ENCODE measurements around the gene MAB21L4.

MAB21L4 gene

DNA sequence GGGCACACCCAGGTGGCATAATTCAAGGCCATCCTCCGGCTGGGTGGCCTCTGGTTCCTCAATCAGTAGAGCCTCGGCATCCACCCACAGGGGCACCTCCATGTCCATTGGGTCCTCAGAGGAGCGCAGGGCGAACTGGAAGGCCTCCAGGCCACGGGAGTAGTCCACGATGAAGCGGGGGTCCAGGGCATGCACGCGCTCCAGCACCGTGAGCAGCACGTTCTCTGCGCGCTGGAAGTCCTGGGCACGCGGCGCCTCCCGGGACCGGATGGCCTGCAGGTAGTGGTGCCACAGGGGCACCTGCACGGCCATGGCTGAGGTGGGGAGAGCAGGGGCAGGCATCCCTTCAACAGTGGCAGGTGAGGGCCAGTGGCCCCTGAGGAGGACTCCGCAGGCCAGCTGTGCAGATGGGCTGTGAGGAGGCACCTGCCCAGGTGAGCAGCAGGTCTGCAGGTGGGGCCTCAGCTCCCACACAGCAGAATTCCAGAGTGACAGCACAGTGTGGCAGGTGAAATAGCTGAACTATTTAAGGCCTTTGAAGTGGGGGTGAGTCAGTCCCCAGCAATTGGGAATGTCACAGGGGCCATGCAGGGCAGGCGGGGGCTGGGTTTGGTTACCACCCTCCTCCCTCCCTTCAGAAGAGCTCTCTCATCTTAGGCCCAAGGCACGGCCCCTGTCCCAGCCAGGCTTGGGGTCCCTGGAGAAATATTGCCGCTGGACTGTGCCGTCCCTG, at the start of gene MAB21L4:
Gene MAB21L4, minus strand, starts transcription at position 501 of the 733 bp plus-strand sequence. Its CDS starts 159 bp downstream, at position 342.
- DNase-seq (ENCODE audit: low spot score) = no peak

DNA sequence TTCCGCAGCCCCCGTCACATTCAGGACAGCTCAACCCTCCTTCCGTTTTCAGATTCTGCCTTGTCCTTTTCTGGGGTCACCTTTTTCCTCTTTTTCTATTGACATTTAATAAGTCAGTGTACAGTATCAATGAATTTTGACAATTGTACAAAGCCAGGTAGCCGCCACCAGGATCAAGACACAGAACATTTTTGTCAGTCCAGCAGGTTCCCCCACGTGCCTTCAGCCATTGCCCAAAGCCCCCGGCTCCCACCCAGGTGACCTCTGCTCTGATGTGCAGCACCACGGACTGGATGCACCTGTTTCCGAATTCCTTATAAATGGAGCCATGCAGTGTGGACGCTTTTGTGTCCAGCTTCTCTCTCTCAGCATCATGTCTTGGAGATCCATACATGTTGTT, 40.1 kb upstream of the MAB21L4 start:
- no peak for DNase-seq (ENCODE audit: low spot score)

DNA sequence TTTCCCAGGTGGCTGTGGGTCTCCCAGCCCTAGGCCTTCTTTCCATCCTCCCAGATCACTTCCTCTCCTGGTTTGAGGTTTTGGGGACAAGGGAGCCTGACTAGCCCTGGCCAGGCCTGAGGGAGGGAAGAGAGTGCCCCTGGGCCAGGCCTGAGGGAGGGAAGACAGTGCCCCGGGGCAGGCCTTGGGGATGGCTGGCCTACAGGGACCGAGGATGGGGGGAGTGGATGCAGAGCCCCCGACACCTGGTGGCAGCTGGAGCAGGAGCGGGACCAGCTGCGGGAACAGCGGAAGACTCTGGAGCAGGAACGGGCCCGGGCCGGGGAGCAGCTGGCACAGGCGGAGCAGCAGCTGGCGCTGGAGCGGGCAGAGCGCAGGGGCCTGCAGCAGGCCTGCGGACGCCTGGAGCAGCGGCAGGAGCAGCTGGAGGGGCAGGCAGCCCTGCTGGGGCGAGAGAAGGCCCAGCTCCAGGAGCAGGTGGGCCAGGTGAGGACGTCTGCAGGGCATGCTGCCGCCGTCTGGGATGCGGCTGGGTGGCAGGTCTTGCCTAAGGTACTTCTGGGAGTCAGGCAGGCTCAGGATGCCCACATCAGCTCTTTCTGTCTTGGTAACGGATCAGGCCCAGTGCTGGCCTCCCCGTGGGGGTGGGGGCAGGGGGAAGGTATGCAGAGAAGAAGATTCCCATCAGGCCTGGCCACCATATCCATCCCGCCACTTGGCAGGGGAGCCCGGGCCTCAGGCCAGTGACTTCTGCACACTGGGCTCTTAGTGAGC, 39.3 kb upstream of the MAB21L4 start:
- peak; percentile 70 for DNase-seq (ENCODE audit: low spot score)

DNA sequence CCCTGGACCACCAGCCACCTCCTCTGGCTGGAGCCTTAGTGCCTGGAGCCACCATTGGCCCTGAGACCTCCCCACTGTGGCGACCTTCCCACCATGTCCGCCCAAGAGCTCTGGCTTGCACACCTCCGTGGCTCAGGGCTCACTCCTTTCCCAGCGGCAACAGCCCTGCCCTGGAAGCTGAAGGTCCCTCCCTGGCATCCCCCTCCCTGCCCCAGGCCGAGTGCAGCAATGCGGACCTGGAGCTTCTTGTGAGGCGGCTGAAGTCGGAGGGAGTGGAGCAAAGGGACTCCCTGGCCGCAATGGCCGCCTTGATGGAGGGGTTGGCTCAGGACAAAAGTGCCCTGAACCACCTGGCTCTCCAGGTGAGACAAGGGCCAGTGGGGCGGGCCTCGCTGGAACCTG, 38.7 kb upstream of the MAB21L4 start:
- peak; percentile 60 for DNase-seq (ENCODE audit: low spot score)

DNA sequence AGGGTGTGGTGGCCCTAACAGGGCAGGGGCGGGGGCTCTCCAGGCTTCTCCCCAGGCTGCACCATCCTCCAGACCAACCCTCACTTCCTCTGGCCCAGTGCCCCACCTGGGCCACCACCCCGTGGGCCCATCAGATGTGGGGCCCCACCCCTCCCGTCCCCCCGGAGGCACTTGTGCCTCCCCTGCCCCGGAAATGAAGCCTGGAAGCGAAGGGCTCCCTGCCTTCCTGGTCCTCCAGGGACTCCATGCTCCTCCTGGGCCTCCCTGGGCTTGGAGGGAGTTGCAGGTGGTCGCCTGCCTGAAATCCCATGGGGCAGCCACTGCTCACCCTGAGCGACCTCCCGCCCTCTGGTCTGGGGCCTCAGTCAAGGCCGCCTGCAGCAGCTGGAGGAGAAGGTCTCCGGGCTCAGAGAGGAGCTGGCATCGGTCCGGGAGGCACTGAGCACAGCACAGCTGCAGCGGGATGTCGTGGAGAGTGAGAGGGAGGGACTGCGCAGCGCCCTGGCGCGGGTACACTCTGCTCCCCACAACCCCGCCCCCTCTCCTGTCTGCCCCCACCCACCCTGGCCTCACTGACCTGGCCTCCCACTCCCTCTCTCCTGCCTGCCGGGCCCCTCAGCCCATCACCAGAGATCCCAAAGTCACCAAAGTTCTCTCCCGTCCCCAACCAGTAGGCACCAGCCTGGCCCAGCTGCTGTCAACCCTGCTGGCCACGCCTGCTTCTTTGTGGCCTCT, 38.2 kb upstream of the MAB21L4 start:
- DNase-seq (ENCODE audit: low spot score) = peak; percentile 74

DNA sequence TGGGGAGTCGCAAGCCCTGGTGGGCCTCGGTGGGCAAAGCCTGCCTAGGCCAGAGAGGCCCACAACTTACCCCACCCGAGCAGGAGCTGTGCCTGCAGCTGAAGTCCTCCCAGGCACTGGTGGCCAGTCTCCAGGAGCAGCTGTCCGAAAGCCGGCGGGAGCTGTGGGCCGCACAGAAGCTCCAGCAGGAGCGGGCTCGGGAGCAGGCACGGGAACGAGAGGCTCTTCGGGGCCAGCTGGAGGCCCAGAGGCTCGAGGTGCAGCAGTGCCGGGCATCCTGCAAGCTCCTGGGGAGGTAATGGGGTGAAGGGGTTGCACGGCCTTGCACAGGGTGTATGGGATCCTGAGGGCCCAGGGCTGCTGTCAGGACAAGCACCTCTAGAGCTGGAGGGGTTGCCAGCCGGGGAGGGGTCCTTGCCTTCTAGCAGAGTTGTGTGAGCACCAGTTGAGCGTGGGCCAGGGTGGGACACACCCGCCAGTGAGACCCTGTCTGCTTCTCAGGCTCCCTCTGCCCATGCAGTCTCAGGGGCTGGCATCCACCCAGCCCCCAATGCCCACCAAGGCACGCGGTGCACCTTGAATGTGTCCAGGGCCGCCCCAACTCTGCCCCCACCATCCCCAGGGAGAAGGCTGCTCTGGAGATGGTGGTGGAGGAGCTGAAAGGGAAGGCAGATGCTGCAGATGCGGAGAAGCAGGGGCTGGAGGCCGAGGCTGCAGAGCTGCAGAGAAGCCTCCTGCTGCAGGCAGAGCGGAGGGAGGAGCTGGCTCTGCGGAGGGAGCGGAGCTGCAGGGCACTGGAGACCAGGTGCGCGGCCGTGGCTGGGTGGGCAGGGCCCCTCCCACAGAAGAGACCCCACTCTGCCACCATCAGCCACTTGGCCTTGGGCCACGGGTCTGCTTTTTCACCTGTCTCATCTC, 37.4 kb upstream of the MAB21L4 start:
- peak; percentile 62 for DNase-seq (ENCODE audit: low spot score)

DNA sequence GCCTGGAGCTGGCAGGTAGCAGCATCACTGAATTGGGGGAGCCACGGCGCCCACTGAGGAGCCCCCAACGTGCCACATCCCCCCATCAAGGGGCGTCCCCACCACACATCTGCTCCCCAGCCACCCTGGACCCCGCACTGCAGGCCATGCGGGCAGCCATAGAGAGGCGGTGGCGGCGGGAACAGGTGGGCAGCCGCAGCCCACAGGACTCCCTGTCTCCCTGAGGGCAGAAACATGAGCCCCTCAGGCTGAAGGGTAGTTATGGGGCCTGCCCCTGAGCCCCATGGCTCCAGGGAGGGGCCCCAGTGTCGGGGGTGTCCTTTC, 36.7 kb upstream of the MAB21L4 start:
- DNase-seq (ENCODE audit: low spot score) = no peak

DNA sequence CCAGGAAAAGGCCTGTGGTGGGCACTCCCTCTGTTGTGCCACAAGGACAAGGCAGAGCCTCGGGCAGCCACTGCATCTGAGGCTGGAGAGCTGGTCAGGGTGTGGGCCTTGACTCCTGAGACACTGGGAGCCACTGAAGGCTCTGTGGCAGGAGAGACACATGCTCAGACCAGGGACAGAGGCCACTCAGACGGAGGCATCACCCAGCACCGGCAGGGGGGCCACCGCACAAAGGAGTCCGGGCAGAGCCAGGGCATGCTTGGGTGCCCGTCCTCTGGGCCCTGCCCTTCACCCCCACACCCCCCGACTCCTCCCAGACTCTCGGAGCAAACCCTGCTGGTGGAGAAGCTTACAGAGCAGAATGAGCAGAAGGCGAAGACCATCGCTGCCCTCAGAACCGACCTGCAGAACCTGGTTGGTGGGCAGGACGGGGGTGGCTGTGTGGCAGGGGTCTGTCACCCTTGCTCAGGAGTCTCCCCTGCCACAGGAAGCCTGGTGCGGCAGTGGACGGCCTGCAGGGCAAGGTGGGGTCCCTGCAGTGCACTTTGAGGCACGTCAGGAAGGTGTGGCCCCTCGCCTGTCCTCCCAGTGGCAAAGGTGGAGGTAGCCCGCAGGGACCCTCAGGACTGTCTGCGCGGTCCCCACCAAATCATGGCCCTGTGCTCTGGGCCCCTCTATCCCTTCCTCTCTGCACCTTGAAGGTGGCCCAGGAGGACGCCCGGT, 36.2 kb upstream of the MAB21L4 start:
- DNase-seq (ENCODE audit: low spot score) = peak; percentile 56

DNA sequence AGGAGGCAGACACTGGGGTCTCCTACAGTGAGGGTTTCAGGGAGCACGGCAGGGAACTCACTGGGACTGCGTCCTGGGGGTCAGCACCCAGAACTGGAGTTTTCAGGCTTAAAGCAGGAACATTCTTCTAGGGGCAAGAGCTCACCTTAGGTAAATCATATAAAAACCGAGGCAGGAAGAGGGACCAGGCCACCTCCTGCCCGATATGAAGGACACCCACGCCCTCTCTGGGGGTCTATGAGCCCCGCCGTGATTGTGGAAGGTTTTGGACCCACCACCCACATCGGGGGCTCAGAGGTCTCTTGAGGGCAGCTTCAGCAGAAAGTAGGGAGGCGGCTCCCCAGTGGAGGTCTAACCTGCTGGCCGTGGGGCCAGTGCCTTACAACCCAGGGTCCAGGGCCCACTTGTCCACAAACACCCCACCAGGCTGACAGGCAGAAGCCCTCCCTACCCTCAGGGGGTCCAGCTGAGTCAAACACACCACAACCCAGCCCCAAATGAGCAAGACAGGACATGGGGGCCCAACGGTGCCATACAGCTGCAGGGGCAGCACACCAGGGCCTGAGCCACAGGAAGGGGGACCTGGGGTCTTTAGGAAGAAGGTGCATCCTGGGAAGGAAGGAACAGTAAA, 35.5 kb upstream of the MAB21L4 start:
- peak; percentile 53 for DNase-seq (ENCODE audit: low spot score)

DNA sequence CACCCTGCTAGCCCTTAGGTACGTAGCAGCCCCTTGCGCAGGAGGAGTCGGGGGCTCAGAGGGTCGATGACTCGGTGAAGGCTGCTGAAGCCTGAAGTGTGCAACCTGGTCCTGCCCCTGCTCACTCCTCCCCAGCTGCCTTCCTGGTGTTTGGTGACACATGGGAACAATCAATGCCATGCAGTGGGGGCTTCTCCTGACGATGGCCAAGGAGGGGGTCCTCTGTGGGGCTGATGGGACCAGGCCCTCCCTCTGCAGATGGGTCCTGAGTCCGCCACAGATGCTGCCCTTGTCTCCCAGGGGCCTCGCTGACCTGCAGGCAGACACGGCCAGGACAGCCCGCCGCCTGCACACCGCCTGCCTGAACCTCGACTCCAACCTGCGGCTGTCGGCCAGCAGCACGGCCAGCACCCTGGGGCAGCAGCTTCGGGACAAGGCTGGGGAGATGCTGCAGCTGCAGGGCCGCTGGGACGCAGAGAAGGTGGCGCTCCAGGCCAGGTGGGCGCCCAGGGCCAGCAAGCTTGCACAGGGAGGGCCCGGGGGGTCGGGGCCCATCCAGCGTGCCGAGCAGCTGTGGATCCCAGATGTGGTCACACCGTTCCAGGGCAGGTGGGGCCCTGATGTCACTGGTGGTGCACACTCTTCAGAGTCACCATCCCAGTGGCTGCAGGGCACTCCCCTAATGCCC, 34.8 kb upstream of the MAB21L4 start:
- peak; percentile 58 for DNase-seq (ENCODE audit: low spot score)

DNA sequence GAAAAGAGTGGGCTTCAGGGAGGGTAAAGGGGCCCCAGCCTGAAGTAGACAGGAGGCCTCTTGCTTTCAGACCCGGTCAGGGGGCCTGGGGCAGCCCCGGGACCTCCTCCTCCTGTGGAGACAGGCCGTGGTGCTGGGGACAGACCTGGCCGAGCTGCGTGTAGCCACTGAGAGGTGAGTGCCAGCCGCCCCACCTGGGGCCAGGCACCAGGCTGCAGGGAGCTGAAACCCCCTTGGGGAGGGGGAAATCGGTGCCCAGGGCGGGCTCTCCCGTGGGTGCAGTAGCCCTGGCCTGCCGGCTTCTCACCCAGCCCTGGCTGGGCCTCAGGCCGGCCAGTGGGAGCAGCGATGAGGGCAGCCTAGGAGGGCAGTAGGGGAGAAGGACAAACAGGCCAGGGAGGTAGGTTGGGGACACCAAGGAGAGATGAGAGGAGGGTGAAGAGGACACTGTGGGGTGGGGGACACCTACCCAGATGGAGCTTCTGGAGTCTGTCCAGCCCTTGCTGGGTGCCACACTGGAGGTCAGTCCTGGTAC, 34.2 kb upstream of the MAB21L4 start:
- DNase-seq (ENCODE audit: low spot score) = peak; percentile 62

DNA sequence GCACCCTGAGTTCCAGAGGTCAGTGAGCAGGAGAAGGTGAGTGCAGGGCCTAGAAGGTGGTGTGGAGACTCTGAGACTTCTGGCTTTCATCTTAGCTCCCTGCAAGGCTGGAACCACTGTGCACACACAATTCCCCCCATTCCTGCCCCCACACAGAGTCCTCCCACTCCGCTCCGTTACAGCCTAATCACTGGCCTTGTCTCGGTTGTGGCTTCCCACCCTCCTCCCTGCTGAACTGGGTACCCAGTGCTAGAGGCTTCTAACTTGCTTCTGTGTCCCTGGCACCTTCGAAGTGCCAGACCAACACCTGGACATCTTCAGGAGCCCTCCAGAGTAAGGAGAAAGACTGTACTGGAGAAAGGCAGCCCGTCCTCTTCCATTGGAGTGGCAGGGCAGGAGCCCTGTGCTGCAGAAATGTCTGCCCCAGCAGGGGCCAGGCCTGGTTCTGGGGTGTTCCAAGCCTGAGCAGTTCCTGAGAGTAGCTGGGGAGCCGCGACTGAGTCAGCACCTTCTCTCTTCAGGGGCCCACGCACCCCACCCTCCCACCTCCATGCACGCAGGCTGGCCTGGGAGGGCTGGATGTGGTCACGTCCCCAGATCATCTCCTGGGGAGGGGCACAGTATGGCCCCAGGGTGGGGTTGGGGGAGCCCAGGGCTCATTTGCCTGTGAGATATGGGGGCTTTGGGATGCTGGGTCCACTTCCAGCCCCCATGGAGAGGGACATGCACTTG, 33.6 kb upstream of the MAB21L4 start:
- peak; percentile 53 for DNase-seq (ENCODE audit: low spot score)

DNA sequence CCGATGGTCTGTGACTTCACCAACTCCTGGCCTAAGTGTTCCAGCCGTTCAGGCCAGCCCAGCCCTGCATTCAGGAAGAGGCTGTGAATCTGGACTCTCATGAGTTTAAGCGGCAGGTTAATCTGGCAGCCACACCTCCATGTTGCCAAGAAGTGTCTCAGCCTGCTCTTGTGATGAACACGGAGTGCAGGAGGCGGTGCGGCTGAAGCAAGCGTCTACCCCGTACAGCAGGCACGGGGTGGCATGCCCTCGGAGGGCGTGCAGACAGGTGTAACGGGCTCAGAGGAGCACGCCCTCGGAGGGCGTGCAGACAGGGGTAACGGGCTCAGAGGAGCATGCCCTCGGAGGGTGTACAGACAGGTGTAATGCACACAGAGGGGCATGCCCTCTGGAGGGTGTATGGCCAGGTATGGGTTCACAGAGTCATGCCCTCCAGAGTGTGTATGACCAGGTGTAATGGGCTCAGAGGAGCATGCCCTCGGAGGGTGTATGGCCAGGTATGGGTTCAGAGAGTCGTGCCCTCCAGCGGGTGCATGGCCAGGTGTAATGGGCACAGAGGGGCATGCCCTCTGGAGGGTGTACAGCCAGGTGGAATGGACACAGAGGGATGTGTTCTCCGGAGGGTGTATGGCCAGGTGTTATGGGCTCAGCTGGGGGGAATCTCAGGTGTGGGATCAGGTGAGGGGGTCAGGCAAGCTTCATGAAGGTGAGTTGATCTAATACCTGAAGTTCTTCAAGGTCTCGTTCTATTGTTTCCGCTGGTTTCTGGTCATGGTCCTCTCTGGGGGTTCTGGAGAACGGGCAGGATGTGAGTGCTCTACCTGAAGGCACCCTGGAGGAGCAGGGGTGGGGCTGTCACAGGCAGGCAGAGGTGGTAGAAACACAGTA, 32.8 kb upstream of the MAB21L4 start:
- peak; percentile 38 for DNase-seq (ENCODE audit: low spot score)

DNA sequence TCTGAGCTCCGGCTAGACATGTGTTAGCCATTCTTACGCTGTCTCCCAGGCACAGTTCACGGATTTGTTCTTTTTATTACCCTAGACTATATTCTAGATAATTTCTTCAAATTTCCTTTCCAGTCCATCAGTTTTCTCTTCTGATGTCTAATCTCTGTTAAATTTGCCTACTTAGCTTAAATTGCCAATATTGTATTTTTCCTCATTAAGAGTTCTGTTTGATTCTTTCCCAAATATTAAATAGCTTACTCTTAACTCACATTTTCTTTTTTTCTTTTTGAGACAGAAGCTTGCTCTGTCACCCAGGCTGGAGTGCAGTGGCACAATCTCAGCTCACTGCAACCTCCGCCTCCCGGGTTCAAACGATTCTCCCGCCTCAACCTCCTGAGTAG, 31.4 kb upstream of the MAB21L4 start:
- no peak for DNase-seq (ENCODE audit: low spot score)

DNA sequence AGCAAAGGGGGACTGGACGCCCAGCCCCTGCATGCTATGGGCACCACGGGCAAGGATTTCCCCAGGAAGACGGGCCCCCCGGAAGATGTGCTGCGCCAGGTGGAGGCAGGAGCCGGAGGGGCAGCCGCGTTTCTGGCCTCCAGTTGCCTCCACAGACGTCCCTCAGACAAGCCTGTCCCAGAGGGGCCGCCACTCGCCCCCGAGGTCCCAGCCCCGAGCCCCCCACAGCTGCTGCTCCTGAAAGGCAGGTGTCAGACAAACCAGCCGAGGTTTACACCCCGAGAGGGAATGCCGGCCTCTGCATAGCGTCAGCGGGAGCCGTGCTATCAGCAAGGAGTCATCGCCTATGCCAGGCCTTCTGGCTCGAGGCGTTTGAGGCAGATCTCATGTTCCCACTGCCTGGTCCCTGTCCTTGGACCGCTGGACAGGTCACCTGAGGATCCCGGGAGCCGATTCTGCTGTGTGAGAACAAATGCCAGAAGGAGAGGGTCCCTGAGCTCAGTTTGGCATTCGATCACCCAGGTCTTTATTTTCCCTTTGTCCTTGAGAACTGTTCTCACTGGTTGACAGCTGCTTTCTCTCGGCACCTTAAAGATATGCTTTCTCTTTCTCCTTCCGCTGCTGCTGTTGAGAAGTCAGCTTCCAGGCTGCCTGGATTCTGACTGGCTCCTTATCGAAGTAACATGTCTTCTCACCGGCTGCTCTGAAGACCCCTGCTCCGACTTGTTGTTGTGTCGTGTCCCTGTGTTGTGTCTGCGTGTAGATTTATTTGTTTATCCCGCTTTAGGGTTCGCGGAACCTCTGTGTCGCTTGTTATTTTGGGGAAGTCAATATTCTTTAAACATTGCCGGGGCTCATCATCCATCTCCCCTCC, 30.8 kb upstream of the MAB21L4 start:
- DNase-seq (ENCODE audit: low spot score) = peak; percentile 42

DNA sequence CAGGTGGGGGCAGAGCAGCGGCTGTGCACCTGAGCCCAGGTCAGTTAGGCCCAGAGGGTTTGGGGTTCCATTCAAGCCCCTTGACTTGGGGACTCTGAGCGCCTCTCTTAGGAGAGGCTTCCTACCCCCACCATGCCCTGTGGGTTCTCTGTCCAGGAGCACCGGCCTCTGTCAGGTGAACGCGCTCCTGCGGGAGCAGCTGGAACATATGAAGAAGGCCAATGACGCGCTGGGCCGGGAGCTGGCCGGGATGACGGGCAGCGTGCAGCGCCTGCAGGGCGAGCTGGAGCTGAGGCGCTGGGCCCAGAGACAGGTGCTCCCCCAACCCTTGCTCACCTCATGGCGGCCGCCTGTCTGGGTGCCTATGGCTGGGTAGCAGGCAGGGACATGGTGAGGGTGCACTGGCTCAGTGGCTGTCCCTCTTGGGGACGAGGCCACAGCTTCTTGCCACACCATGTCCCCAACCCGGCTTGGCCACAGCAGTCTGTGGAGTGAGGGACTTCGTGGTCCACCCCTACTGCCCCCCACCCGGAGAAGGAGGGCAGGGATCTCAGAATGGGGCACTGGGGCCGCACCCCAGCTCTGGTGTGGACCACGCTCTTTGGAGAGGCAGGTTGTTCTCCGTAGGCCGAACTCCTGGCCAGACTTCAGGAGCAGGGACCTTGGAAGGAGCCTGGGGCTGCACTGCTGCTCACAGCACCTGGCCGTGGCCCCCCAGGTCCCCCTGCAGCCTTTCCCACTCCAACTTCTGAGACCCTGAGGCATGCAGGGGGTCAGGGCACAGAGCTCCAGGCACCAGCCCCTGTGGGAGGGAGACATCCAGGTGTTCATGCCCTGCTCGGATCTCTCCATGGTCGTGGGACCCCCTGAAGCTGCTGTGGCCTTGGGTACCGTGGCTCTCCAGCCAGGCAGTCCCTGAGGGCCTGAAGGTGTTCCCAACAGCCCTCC, 29.9 kb upstream of the MAB21L4 start:
- peak; percentile 59 for DNase-seq (ENCODE audit: low spot score)

Data from left forelimb (tissue), 1 donor.